BJ (cell line): ENCODE measurements around the gene HRAS. TPM values are rescaled to one million over a fixed set of nuclear protein-coding genes. Genes with fewer than 3 reads are reported as not detected.

Experiments used
- CTCF ChIA-PET: fragments of 350-600 bp; formaldehyde crosslinking; extraction: SDS; loops from one replicate; lab custom pipeline; 2021; ENCODE audit warnings: antibody characterized with exemption, inconsistent platforms; lab: Yijun Ruan, JAX
- POLR2A ChIA-PET: fragments of 300-600 bp; sonication (Branson Sonifier 250); formaldehyde crosslinking; extraction: SDS; loops from one replicate; lab custom pipeline; 2021; ENCODE audit warnings: antibody characterized with exemption; lab: Charles Lee
- DNase-seq: peaks from one replicate; pipeline ENCODE4 v3.0.0-alpha.2; 2011; ENCODE audit warnings: low read depth
- H3K27me3 ChIP-seq: 2 replicates; pipeline ENCODE4 v1.6.0; 2011; ENCODE audit warnings: low read length; ENCODE audit not compliant: control insufficient read depth, insufficient read depth
- H3K36me3 ChIP-seq: 2 replicates; pipeline ENCODE4 v1.5.1; 2011; ENCODE audit warnings: low read length; ENCODE audit not compliant: control insufficient read depth, insufficient read depth
- H3K4me3 ChIP-seq: 2 replicates; pipeline ENCODE4 v1.5.1; 2011; ENCODE audit warnings: low read depth, mild to moderate bottlenecking, control low read depth, low read length
- polyA plus RNA-seq: library from polyadenylated mRNA; depleted of rRNA; stranded (reverse); fragments of >200 nt; gene quantifications from 2 replicates; pipeline ENCODE4 v1.2.3, GENCODE V29; 2011
- TF ChIP-seq, protein P1 (sequence below): IDR thresholded peaks from 2 replicates; pipeline ENCODE4 v1.5.1; 2011; ENCODE audit warnings: low read depth, mild to moderate bottlenecking, control low read depth, inconsistent platforms, low read length, moderate library complexity; ENCODE audit not compliant: insufficient read depth

The HRAS gene
- polyA plus RNA-seq, 1 experiment = 90.4 TPM

DNA sequence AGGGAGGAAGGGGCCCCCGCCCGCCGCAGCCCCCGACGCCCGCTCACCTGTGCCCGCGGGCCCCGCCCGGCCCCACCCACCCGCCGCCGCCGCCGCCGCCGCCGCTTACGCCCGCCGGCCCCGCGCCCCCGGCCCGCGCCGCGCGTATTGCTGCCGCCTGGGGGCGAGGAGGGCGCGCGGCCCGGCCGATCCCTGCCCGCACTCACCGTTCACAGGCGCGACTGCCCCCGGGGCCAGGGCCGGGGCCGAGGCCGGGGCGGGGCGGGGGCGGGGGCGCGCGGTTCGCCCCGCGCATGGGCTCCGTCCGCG is 212 bp downstream of the HRAS start:
- no peak for DNase-seq
- POLR2A ChIA-PET = no interaction called here
- CTCF ChIA-PET = interaction anchor here (1.0 to 2.7 kb wide), 3 partner anchors 16 to 86 kb away, joined by 3 to 13 read pairs (median 5); no protein-coding TSS in a partner anchor
- TF ChIP-seq, protein P1, sequence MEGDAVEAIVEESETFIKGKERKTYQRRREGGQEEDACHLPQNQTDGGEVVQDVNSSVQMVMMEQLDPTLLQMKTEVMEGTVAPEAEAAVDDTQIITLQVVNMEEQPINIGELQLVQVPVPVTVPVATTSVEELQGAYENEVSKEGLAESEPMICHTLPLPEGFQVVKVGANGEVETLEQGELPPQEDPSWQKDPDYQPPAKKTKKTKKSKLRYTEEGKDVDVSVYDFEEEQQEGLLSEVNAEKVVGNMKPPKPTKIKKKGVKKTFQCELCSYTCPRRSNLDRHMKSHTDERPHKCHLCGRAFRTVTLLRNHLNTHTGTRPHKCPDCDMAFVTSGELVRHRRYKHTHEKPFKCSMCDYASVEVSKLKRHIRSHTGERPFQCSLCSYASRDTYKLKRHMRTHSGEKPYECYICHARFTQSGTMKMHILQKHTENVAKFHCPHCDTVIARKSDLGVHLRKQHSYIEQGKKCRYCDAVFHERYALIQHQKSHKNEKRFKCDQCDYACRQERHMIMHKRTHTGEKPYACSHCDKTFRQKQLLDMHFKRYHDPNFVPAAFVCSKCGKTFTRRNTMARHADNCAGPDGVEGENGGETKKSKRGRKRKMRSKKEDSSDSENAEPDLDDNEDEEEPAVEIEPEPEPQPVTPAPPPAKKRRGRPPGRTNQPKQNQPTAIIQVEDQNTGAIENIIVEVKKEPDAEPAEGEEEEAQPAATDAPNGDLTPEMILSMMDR = no peak
- peak overlapping the region; percentile 65 for H3K4me3 ChIP-seq
- H3K27me3 ChIP-seq = no peaks in the 10 kb centered on the region
- peaks cover 22% of the 10 kb centered on the region for H3K36me3 ChIP-seq

DNA sequence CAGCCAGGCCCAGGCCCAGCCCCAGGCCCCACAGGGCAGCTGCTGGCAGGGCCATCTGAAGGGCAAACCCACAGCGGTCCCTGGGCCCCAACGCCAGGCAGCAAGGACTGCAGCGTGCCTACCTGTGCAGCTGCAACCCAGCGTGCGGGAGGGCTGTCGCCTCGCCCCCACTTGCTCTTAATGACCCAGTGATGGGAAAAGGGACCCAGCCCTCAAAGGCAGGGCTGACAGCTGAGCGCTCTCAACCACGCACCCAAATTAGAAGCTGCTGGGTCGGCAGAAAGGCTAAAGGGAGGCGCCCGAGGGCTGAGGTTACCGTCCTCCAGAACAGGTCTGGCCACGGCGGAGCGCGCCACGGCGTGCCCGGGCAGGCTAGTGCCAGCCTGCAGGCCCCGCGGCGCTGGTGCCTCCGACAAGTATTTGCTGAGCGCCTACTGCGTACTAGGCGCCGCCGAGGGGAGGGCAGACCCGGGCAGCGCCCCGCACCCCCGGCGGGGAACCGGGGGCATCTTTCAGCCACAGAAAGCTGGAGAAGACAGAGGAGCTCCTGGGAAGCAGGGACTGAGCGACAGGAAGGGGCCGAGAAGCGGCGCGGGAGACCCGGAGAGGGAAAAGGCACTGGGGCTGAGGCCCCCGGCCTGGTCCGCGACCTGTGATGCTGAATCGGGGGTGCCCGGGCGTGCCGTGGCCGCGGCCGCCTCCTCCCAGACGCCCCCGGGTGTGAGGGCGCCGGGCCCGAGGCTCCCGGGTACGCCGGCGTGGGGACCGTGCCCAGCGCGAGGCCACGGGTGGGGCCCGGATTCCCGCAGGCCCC is 773 bp downstream of the HRAS start:
- DNase-seq = no peak
- POLR2A ChIA-PET = no interaction called here
- H3K27me3 ChIP-seq = no peaks in the 10 kb centered on the region
- peak overlapping the region; percentile 65 for H3K4me3 ChIP-seq
- CTCF ChIA-PET = interaction anchor here (0.8 to 2.7 kb wide), 4 partner anchors 9 to 85 kb away, joined by 3 to 13 read pairs (median 4); no protein-coding TSS in a partner anchor
- peaks cover 22% of the 10 kb centered on the region for H3K36me3 ChIP-seq
- TF ChIP-seq, protein P1 = no peak

DNA sequence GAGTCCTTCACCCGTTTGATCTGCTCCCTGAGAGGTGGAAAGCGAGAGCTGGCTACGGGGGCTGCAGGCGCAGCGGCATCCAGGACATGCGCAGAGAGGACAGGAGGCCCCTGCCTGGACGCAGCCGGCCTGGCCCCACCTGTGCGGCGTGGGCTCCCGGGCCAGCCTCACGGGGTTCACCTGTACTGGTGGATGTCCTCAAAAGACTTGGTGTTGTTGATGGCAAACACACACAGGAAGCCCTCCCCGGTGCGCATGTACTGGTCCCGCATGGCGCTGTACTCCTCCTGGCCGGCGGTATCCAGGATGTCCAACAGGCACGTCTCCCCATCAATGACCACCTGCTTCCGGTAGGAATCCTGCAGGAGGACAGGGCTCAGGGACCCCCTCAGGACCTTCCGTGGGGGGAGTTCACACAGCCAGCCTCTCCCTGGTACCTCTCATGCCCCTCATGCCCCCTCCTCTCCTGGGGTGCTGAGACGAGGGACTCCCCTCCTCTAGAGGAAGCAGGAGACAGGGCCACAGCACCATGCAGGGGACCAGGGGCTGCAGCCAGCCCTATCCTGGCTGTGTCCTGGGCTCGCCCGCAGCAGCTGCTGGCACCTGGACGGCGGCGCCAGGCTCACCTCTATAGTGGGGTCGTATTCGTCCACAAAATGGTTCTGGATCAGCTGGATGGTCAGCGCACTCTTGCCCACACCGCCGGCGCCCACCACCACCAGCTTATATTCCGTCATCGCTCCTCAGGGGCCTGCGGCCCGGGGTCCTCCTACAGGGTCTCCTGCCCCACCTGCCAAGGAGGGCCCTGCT is 1.6 kb downstream of the HRAS start:
- Histone ChIP-seq H3K27me3 (no peaks in the 10 kb centered on the region), H3K36me3 (peaks cover 22% of the 10 kb centered on the region), H3K4me3 (peak overlapping the region; percentile 65)
- DNase-seq = no peak
- CTCF ChIA-PET = interaction anchor here (0.8 to 2.7 kb wide), 3 partner anchors 9 to 15 kb away, joined by 3 to 13 read pairs (median 4); no protein-coding TSS in a partner anchor
- POLR2A ChIA-PET = no interaction called here
- TF ChIP-seq, protein P1 = no peak

DNA sequence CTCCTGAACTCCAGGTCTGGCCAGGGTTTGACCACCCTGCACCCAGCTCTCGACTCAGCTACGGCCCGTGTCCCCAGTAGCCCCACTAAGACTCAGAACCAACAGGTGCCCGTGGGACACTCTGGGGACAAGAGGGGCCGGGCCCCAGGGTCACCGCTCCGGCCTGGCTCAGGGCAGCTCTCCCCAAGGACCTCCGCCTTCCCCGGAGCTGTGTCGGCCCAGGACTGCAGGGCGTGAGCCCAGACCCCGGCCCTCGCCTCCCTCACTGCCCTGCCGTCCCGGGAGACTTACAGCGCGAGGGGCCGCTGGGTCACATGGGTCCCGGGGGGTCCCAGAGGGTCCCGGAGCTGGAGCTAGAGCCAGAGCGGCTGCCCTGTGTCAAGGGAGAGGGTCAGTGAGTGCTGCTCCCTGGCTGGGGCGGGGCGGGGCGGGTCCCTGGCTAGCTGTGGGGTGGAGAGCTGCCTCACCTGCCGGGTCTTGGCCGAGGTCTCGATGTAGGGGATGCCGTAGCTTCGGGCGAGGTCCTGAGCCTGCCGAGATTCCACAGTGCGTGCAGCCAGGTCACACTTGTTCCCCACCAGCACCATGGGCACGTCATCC is 2.3 kb downstream of the HRAS start:
- no peak for DNase-seq
- H3K27me3 ChIP-seq = no peaks in the 10 kb centered on the region
- CTCF ChIA-PET = interaction anchor here (2.7 kb wide), 1 partner anchor 14 kb away, joined by 13 read pairs; no protein-coding TSS in a partner anchor
- POLR2A ChIA-PET = no interaction called here
- TF ChIP-seq, protein P1 = no peak
- peaks cover 22% of the 10 kb centered on the region for H3K36me3 ChIP-seq
- H3K4me3 ChIP-seq = no peak overlapping the region
